Activated B cell treated with CpG ODN at 0.5 μM for 24 hours (primary cell): ENCODE data around the gene GDF2. TPM values are rescaled to one million over a fixed set of nuclear protein-coding genes. Genes with fewer than 3 reads are reported as not detected.

Experiments used
- ATAC-seq: fragments of 200-7000 bp; cut with Tn5 transposase; one replicate; pipeline ENCODE4 v1.10.0; 2021; ENCODE audit warnings: low read depth, mild to moderate bottlenecking, moderate library complexity
- CTCF ChIA-PET: fragments of 350-600 bp; sonication (Branson Sonifier 250); formaldehyde crosslinking; loops from one replicate; lab custom pipeline; 2021; ENCODE audit warnings: antibody characterized with exemption; lab: Charles Lee
- POLR2A ChIA-PET: fragments of 350-600 bp; sonication (Branson Sonifier 250); formaldehyde crosslinking; loops from one replicate; lab custom pipeline; 2021; ENCODE audit warnings: antibody characterized with exemption; lab: Charles Lee
- DNase-seq: peaks from one replicate; pipeline ENCODE4 v3.0.0; 2022
- H3K27ac Mint-ChIP-seq: one replicate; pipeline ENCODE4 v1.8.0; 2020; ENCODE audit warnings: mixed read lengths
- H3K27me3 Mint-ChIP-seq: one replicate; pipeline ENCODE4 v1.8.0; 2021; ENCODE audit warnings: mixed read lengths
- H3K36me3 Mint-ChIP-seq: one replicate; pipeline ENCODE4 v1.8.0; 2021; ENCODE audit warnings: low read depth, mixed read lengths
- H3K4me1 Mint-ChIP-seq: one replicate; pipeline ENCODE4 v1.8.0; 2021; ENCODE audit warnings: mixed read lengths
- H3K4me3 Mint-ChIP-seq: one replicate; pipeline ENCODE4 v1.8.0; 2020; ENCODE audit warnings: mild to moderate bottlenecking, mixed read lengths
- H3K9me3 Mint-ChIP-seq: one replicate; pipeline ENCODE4 v1.8.0; 2020; ENCODE audit warnings: mixed read lengths
- CTCF ChIP-seq: fragments of 200-600 bp; IDR thresholded peaks from one replicate; pipeline ENCODE4 v1.8.0; 2022; ENCODE audit warnings: antibody characterized with exemption, mild to moderate bottlenecking
- intact Hi-C: fragments of 100-400 bp; cut with micrococcal nuclease; formaldehyde crosslinking; loops from one replicate; pipeline ENCODE4 v1.15.1; 2024
- total RNA-seq: library from RNA; stranded (reverse); gene quantifications from 2 replicates; pipeline ENCODE4 v1.2.3, GENCODE V29; 2022

The GDF2 gene
- total RNA-seq, 1 donor from 2014 or later = not detected

GRCh38 chr10:47365431-47366180 lies 43.4 kb downstream of the GDF2 start:
- H3K27me3 Mint-ChIP-seq = peaks cover 6% of the 10 kb centered on the region
- H3K27ac Mint-ChIP-seq = no peak overlapping the region
- no peaks in the 10 kb centered on the region for H3K9me3 Mint-ChIP-seq
- DNase-seq (no peak), ATAC-seq (no peak)
- intact Hi-C loops = no loop called here
- H3K4me1 Mint-ChIP-seq = no peaks in the 10 kb centered on the region
- H3K4me3 Mint-ChIP-seq = no peak overlapping the region
- ChIA-PET CTCF (no interaction called here), POLR2A (interaction anchor here (0.5 kb wide), 1 partner anchor 200 kb away, joined by 6 read pairs; no protein-coding TSS in a partner anchor)
- H3K36me3 Mint-ChIP-seq = no peaks in the 10 kb centered on the region
- TF ChIP-seq CTCF = no peak

- no peak overlapping the region for H3K27ac Mint-ChIP-seq
- DNase-seq (no peak), ATAC-seq (no peak)
- no peak for TF ChIP-seq CTCF
- CTCF ChIA-PET = no interaction called here
- peaks cover 6% of the 10 kb centered on the region for H3K27me3 Mint-ChIP-seq
- no peaks in the 10 kb centered on the region for H3K4me1 Mint-ChIP-seq
- POLR2A ChIA-PET = no interaction called here
- intact Hi-C loops = no loop called here
- H3K36me3 Mint-ChIP-seq = no peaks in the 10 kb centered on the region
- H3K4me3 Mint-ChIP-seq = no peak overlapping the region
- H3K9me3 Mint-ChIP-seq = no peaks in the 10 kb centered on the region
These were observed 44.0 kb downstream of the GDF2 start for GRCh38 chr10:47366181-47366631.

DNA sequence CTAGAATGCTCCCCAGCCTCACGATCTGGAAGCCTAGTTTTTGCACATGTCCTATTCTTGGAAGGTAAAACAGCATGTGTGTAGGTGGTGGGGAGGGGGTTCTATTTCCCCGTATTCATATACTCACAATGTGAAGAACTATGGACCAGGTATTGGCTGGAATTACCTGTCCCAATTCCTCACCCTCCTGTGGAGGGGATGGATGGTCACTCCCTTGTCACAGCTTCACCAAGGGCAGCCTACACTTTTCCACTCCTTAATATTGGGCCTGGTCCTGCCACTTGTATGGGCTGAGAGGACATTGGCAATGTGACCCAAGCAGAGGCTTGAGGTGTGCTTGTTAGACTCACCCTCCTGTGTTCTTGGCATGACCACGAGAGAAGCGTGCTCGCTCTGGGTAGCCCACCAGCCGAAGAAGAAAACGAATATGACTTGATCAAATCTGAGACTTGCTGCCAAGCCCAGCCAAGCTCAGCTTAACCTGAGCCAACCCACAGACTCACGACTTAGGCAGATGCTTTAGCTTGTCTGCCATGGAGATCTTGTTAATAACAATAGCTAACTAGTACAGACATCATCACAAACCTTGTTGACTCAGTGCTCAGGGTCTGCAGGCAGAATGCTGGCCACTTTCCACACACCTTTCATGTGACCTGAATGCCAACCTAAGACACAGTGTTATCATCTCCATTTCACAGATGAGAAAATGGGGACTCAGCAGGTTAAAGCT lies 44.6 kb downstream of the GDF2 start:
- Mint-ChIP-seq H3K27ac (no peak overlapping the region), H3K4me1 (no peaks in the 10 kb centered on the region), H3K4me3 (no peak overlapping the region), H3K36me3 (no peaks in the 10 kb centered on the region), H3K9me3 (no peaks in the 10 kb centered on the region), H3K27me3 (peaks cover 6% of the 10 kb centered on the region)
- no peak for ATAC-seq
- intact Hi-C loops = no loop called here
- no peak for TF ChIP-seq CTCF
- DNase-seq = no peak
- ChIA-PET POLR2A (no interaction called here), CTCF (no interaction called here)

GRCh38 chr10:47367646-47368045 lies 45.4 kb downstream of the GDF2 start:
- intact Hi-C loops = no loop called here
- CTCF ChIA-PET = no interaction called here
- no peaks in the 10 kb centered on the region for H3K36me3 Mint-ChIP-seq
- H3K4me3 Mint-ChIP-seq = no peak overlapping the region
- no peaks in the 10 kb centered on the region for H3K4me1 Mint-ChIP-seq
- H3K9me3 Mint-ChIP-seq = no peaks in the 10 kb centered on the region
- POLR2A ChIA-PET = no interaction called here
- H3K27ac Mint-ChIP-seq = no peak overlapping the region
- DNase-seq (no peak), ATAC-seq (no peak)
- TF ChIP-seq CTCF = no peak
- peaks cover 6% of the 10 kb centered on the region for H3K27me3 Mint-ChIP-seq

- ChIA-PET CTCF (no interaction called here), POLR2A (no interaction called here)
- H3K4me3 Mint-ChIP-seq = no peak overlapping the region
- peaks cover 10% of the 10 kb centered on the region for H3K27me3 Mint-ChIP-seq
- no peak for ATAC-seq
- TF ChIP-seq CTCF = no peak
- H3K36me3 Mint-ChIP-seq = no peaks in the 10 kb centered on the region
- peak; percentile 9 for DNase-seq
- no peak overlapping the region for H3K27ac Mint-ChIP-seq
- no peaks in the 10 kb centered on the region for H3K4me1 Mint-ChIP-seq
- H3K9me3 Mint-ChIP-seq = no peaks in the 10 kb centered on the region
- intact Hi-C loops = no loop called here
These were observed 46.4 kb downstream of the GDF2 start for GRCh38 chr10:47368431-47369180.
